ENCODE measurements around the gene DPEP2. TPM values are rescaled to one million over a fixed set of nuclear protein-coding genes. Genes with fewer than 3 reads are reported as not detected.
"Not testable (repeated sequence)": the region's sequence is repeated elsewhere in the genome, so short reads cannot be mapped to it uniquely, and the experiment has no call there.

DPEP2 gene
- polyA plus RNA-seq, 3 donors from 2014 or later, result 45.5 to 62.6 (median 59.4) TPM

DNA sequence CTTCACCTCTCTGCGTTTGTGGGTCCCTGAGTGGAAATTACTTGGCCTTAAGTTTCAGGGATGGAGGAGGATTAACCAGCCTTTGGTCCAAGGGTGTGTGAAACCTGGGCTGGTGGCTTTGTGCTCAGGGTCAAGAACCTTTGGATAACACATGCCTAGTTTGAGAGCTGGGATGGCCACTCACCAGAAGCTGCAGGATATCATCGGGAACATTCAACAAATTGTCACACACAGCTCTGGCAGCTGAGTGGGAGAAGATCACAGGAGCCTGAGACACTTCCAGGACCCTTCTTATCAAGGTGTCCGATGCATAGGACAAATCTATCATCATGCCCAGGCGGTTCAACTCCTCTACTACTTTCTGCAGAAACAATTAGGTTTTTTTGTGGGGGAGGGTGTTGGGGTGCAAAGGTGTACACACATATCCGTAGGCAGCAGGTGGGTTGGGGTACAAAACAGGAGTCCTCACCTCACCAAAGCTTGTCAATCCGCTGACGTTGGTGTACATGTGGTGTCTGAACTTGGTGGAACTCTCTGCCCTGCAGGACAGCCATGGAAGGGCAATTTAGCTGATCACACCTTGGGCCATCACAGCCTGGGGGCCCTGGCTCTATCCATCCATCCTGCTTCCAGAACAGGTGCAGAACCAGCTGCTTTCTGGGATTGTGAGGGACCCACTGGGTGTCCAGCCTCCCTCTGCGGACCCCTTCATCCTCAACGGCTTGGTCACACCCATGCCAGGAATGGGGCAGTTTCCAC, 21.6 kb downstream of the DPEP2 start:
- Mint-ChIP-seq H3K27me3 (ENCODE audit: low read depth in 3 of 3) (peaks cover 0 to 1% (median 0%) of the 10 kb centered on the region in 3 donors), H3K27ac (peak overlapping the region in 1 of 6 donors; percentile 30), H3K4me1 (no peaks in the 10 kb centered on the region), H3K4me3 (no peak overlapping the region), H3K9me3 (no peaks in the 10 kb centered on the region), H3K36me3 (no peaks in the 10 kb centered on the region)
- no peak for DNase-seq

DNA sequence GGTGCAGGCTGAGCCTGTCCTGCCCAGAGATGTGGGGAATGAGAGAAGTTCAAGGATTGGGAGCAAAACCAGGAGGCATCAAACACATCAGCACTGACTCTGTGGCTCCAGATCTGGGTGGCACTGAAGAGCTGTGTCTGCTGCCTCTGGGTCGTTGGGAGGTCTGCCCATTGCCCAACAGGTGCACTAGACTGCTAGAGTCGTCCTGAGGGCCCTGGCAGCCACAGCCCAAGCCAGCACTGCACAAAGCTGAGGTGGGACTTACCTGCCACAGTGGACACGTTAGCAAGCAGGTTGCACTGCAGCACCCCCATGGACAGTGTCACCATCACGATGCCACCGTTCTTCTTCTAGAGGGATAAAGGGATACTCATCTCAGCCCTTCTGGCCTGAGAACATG, 22.3 kb downstream of the DPEP2 start:
- no peaks in the 10 kb centered on the region for H3K36me3 Mint-ChIP-seq
- H3K27me3 Mint-ChIP-seq (ENCODE audit: low read depth in 3 of 3), result peaks cover 0 to 1% (median 0%) of the 10 kb centered on the region in 3 donors
- H3K27ac Mint-ChIP-seq, result no peak overlapping the region
- DNase-seq, result no peak
- H3K4me3 Mint-ChIP-seq, result no peak overlapping the region
- H3K9me3 Mint-ChIP-seq, result no peaks in the 10 kb centered on the region
- no peaks in the 10 kb centered on the region for H3K4me1 Mint-ChIP-seq

DNA sequence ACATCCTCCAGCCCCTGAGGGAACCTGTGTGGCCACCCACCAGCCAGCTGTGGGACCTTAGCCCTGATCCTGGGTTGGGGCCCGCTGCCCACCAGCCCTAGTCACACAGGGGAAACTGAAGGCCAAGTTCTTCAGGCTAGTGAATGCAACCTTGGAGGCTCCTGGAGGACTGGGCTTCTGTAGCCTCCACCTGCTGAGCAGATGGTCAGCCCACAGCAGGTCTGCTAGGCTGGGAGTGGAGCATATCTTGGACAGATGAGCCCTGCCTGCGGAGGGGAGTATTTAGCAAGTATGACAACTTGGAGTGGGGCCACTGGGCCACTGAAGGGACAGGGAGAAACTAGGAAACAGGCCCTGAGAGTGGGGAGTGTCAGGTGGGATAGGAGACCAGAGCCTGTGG, 23.1 kb downstream of the DPEP2 start:
- H3K27me3 Mint-ChIP-seq (ENCODE audit: low read depth in 3 of 3), result peaks cover 0 to 1% (median 0%) of the 10 kb centered on the region in 3 donors
- H3K27ac Mint-ChIP-seq, result no peak overlapping the region
- no peak overlapping the region for H3K4me3 Mint-ChIP-seq
- no peaks in the 10 kb centered on the region for H3K36me3 Mint-ChIP-seq
- no peaks in the 10 kb centered on the region for H3K9me3 Mint-ChIP-seq
- H3K4me1 Mint-ChIP-seq, result no peaks in the 10 kb centered on the region
- no peak for DNase-seq

DNA sequence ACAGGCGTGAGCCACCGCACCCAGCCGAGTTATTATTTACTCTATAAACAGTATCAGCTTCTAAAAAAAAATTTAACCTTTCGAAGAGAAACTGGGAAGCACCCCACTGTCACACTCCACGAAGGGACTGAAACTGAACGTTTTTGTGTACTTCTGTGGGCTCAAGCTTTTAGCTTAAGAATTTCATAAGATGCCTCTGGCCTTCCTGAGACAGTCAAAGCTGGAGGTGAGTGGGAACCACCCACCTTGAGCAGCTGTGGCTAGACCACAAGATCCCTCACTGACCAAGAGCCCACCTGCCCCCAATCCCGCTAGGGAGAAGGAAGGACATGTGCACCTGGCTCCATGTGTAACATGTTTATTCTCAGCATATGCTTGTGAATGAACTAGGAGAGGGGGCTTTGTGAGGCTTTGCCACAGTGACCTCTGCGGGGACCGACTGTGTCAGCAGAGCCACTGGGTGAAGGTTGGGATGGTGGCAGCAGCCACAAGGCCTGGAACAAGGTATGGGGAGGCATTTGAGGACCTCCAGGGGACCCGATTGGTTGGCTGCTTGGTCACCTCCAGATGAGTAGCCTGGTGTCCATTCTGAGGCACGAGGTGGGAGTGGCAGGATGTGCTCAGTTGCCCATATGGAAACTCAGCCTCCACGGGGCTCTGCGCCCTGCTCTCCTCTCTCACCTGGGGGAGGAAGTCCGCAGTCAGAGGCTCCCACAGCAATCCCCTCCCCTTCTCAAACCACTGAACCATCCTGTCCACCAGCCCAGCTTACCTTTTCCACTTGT, 23.8 kb downstream of the DPEP2 start:
- H3K4me3 Mint-ChIP-seq, result no peak overlapping the region
- no peak for DNase-seq
- H3K27me3 Mint-ChIP-seq (ENCODE audit: low read depth in 3 of 3), result peaks cover 0 to 1% (median 0%) of the 10 kb centered on the region in 3 donors
- H3K36me3 Mint-ChIP-seq, result no peaks in the 10 kb centered on the region
- no peaks in the 10 kb centered on the region for H3K4me1 Mint-ChIP-seq
- H3K9me3 Mint-ChIP-seq, result no peaks in the 10 kb centered on the region
- no peak overlapping the region for H3K27ac Mint-ChIP-seq

DNA sequence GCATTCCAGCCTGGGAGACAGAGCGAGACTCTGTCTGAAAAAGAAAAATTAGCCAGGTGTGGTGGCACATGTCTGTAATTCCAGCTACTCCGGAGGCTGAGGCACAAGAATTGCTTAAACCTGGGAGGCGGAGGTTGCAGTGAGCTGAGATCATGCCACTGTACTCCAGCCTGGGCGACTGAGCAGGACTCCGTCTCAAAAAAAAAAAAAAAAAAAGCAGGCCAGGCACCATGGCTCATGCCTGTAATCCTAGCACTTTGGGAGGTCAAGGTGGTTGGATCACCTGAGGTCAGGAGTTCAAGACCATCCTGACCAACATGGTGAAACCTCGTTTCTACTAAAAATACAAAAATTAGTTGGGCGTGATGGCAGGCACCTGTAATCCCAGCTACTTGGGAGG, 27.0 kb downstream of the DPEP2 start:
- H3K27me3 Mint-ChIP-seq (ENCODE audit: low read depth in 3 of 3); DNase-seq; H3K9me3 Mint-ChIP-seq; H3K4me3 Mint-ChIP-seq; H3K27ac Mint-ChIP-seq; H3K36me3 Mint-ChIP-seq: not testable (repeated sequence)
- H3K4me1 Mint-ChIP-seq, result peaks cover 13 to 17% of the 10 kb centered on the region in 2 donors

DNA sequence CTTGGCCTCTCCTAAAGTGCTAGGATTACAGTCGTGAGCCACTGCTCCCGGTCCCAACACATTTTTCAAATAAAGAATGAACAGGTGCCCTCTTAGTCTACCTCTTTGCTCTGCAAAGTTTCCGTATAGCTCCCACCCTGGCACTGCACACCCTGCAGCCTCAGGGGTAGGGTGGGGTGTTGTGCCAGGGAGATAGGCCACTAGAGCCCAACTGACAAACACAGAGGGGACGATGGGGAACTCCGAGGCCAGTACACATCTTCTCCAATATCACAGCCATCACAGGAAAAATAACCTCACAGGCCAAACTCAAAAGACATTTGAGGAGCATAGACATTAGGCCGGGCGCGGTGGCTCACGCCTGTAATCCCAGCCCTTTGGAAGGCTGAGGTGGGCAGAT, 28.2 kb downstream of the DPEP2 start:
- no peaks in the 10 kb centered on the region for H3K9me3 Mint-ChIP-seq
- peak overlapping the region in 3 of 5 donors; percentile 34 to 60 (median 52) for H3K4me3 Mint-ChIP-seq
- no peak for DNase-seq
- H3K27me3 Mint-ChIP-seq (ENCODE audit: low read depth in 3 of 3), result peaks cover 3 to 9% (median 5%) of the 10 kb centered on the region in 3 donors
- H3K4me1 Mint-ChIP-seq, result peaks cover 22 to 25% of the 10 kb centered on the region in 2 donors
- H3K27ac Mint-ChIP-seq, result peak overlapping the region in 2 of 6 donors; percentile 64 to 69
- no peaks in the 10 kb centered on the region for H3K36me3 Mint-ChIP-seq

DNA sequence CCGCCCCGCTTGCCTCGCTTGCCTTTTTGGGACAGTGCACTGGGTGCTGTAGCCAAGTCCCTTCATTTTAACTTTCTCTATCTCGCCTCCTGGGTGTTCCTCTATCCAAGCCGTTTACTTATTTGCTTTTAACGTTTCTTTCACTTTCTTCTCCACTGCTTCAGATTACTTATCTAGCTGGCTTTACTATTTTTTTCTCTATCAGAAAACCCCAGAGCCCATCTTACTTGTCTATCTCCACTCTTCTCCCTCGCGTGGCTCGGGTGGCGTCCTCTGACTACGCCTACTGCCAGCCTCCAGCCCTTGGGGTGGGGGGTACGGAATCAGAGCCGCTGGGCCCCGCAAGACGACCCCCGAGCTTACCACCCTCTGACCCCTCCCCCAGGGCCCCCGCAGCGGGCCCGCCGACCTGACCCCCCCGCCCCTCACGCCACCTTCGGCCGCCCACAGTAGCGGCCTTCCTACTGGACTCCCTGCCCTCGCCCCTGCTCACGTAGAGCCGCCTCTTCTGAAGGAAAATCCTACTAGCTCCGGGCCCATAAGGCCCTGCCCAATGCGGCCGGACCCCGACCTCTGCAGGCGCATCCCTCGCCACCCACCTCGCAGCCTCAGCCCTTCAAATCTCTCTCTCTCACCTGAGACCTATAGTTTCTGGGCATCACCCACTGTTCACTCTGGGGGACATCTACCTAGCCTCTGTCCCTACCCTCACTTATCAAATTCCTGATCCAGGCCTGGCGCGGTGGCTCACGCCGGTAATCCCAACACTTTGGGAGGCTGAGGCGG, 29.8 kb downstream of the DPEP2 start:
- H3K4me3 Mint-ChIP-seq, result peak overlapping the region; percentile 89 to 94 (median 92)
- peak overlapping the region; percentile 85 to 96 (median 91) for H3K27ac Mint-ChIP-seq
- no peaks in the 10 kb centered on the region for H3K36me3 Mint-ChIP-seq
- H3K9me3 Mint-ChIP-seq, result no peaks in the 10 kb centered on the region
- peak; percentile 25 to 31 (median 30) for DNase-seq
- peaks cover 24 to 25% of the 10 kb centered on the region in 2 donors for H3K4me1 Mint-ChIP-seq
- peaks cover 2 to 9% (median 5%) of the 10 kb centered on the region in 3 donors for H3K27me3 Mint-ChIP-seq (ENCODE audit: low read depth in 3 of 3)

DNA sequence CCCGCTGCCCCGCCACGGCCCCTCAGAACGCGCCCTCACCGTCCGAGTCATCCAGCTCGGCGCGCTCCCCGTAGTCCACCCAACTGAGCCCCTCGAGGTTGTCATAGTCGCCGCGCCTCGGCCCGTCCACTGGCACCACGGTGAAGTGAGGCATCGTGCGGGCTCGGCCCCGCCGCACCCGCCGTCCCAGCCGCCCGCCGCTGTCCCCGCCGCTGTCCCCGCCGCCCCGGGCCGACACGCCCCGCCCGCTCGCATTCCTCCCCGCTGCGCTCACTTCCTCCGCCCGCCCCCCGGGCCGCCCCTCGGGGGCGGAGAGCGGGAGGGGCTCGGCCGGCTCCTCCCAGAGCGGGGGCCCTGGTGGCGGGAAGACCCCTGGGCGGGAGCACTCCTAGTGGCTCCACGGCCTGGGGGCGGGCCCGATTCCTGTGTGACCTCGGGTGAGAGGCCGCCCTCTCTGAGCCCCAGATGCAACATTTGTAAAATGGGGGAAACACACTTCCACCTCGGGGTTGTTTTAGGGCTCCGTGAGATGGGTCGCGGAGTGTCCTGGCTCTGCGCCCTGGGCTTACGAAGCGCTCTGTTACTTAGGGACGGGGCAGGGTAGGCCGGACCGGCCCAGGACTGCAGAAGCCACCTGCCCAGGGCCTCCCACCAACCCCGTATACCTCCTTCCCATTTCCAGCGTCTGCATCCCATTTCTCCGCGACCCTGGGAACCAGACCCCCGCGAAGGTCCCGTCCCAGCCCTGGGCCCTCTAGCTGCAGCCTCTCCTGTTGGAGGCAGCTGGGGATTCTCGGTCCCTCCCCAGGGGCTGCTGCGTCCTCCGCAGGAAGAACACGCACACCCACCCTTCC, 30.7 kb downstream of the DPEP2 start, which contains the start of gene SLC12A4:
TSS of gene SLC12A4 (minus strand) at position 238 of the 854 bp plus-strand sequence. CDS start at position 154, 84 bp downstream.
- H3K4me3 Mint-ChIP-seq, result peak within 1 kb of the TSS; percentile 89 to 96 (median 96)
- peak; percentile 85 to 89 (median 85) for DNase-seq
- peak within 1 kb of the TSS; percentile 88 to 96 (median 92) for H3K27ac Mint-ChIP-seq
- peaks cover 2 to 9% (median 5%) of the 10 kb centered on the region in 3 donors for H3K27me3 Mint-ChIP-seq (ENCODE audit: low read depth in 3 of 3)
- H3K9me3 Mint-ChIP-seq, result no peaks in the 10 kb centered on the region
- H3K36me3 Mint-ChIP-seq, result no peaks in the 10 kb centered on the region
- peaks cover 24 to 25% of the 10 kb centered on the region in 2 donors for H3K4me1 Mint-ChIP-seq

DNA sequence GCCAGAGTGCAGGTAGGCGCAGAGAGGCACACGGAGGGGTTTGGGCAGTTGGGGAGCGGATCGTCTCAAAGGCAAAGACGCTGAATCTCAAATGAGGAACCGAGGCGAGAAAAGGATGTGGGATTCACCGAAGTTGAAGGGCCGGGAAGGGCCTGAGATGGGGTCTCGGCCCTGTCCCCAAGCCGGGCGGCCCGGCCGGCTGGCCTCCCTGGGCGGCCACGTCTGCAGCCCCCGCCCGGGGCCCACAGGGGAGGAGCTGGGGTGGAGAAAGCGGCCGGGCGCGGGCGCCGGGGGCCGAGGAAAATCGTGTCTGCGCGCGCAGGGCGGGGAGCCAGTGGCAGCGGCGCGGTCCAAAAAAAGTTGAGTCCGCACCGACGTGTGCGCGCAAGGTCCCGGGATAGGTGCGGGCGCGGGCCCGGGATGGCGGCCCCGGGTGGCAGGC, 31.3 kb downstream of the DPEP2 start:
- peaks cover 0 to under 1% (median 0%) of the 10 kb centered on the region in 3 donors for H3K36me3 Mint-ChIP-seq
- peaks cover 24 to 25% of the 10 kb centered on the region in 2 donors for H3K4me1 Mint-ChIP-seq
- DNase-seq, result peak in 2 of 3 donors; percentile 8 to 32
- peak overlapping the region; percentile 89 to 96 (median 96) for H3K4me3 Mint-ChIP-seq
- peaks cover 2 to 9% (median 5%) of the 10 kb centered on the region in 3 donors for H3K27me3 Mint-ChIP-seq (ENCODE audit: low read depth in 3 of 3)
- peak overlapping the region; percentile 66 to 95 (median 90) for H3K27ac Mint-ChIP-seq
- no peaks in the 10 kb centered on the region for H3K9me3 Mint-ChIP-seq

DNA sequence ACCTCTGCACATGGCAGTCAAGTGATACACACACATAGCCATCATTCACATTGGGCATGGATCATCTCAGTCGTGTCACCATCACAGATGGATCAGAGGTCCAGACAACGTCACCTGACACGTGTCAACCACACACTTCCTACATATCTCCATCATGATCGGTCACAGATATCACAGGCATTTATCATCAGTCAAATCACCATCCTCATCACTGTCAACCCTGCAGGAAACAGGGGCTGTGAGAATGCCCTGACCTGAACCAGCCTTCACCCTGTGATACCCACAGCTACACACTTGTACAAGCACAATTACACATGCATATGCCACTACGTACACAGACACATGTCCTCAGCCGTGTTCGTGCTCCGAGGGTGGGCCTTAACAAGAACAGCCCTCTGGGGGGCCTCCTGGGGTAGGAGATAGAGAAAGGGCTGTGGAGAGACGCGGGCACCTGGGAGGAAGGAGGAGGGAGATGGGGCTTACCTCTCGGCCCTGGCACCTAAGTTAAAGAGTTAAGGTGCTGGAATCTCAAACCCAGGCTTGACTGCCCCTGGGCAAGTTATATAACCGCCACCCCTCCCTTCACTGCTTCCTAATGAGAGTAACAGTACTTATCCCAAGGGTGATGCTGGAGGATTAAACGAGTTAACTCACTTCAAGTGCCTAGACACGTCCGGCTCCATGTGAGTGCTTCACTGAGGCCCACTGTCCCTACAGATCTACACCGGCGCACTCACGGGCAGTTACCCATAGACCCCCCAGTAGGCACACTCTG, 31.9 kb downstream of the DPEP2 start:
- H3K9me3 Mint-ChIP-seq, result no peaks in the 10 kb centered on the region
- H3K27me3 Mint-ChIP-seq (ENCODE audit: low read depth in 3 of 3), result peaks cover 2 to 9% (median 5%) of the 10 kb centered on the region in 3 donors
- peak overlapping the region; percentile 66 to 95 (median 90) for H3K27ac Mint-ChIP-seq
- H3K36me3 Mint-ChIP-seq, result peaks cover 0 to 4% (median 0%) of the 10 kb centered on the region in 3 donors
- peak overlapping the region; percentile 89 to 96 (median 96) for H3K4me3 Mint-ChIP-seq
- peaks cover 24 to 25% of the 10 kb centered on the region in 2 donors for H3K4me1 Mint-ChIP-seq
- peak; percentile 25 to 41 (median 36) for DNase-seq

DNA sequence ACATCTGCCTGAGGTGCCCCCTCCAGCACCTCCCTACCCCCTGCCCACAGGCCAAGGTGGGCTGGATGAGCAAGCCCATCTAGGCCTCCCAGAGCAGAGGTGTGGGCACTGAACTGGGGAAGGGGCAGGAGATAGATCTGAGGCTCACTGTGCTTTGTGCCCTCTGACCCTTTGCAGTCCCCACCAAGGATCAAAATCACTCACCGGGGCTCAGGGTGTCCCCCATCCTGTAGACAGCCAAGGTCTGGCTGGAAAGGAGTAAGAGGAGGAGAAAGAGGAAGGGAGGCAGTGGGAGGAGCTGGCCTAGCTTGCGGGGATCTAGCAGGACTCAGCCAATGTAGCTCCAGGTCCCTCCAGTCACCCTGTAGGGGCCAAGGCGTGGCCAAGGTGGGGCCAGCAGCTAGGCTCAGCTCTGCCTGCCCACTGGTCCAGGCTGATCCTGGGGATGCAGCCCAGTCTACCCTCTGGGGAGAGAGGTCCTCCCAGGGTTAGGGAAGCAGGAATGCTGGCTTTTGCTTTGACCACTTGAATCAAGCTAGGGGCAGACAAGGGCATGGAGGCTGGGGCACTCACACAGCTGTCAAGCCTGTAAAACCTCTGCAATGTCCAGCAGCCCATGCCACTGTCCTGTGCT, 32.6 kb downstream of the DPEP2 start:
- DNase-seq, result no peak
- Mint-ChIP-seq H3K9me3 (no peaks in the 10 kb centered on the region), H3K4me1 (peaks cover 24 to 25% of the 10 kb centered on the region in 2 donors), H3K4me3 (peak overlapping the region; percentile 89 to 96 (median 96)), H3K27ac (peak overlapping the region in 5 of 6 donors; percentile 63 to 95 (median 88)), H3K36me3 (peaks cover 0 to 4% (median 0%) of the 10 kb centered on the region in 3 donors), H3K27me3 (ENCODE audit: low read depth in 3 of 3) (peaks cover 2 to 9% (median 5%) of the 10 kb centered on the region in 3 donors)
